Right renal cortex interstitium (tissue), 3 donors: ENCODE measurements around the gene CNTN6. TPM values are rescaled to one million over a fixed set of nuclear protein-coding genes. Genes with fewer than 3 reads are reported as not detected.

Experiments used
- DNase-seq, 3 donors: peaks; one replicate each; pipeline ENCODE4 v3.0.0-alpha.2; 2013; ENCODE audit warnings: low read depth in 3 of 3, low spot score in 2 of 3
- polyA plus RNA-seq, 3 donors: library from polyadenylated mRNA; unstranded; fragments of 120-200 nt; gene quantifications; one replicate each; pipeline ENCODE4 v1.2.1, GENCODE V29; 2013; ENCODE audit not compliant: insufficient read length in 3 of 3

CNTN6 gene
- polyA plus RNA-seq, 3 donors: 2.0 to 2.8 (median 2.1) TPM

- no peak for DNase-seq
These were observed 307.7 kb downstream of the CNTN6 start for GRCh38 chr3:1400571-1400970.

GRCh38 chr3:1404270-1404962 lies 311.6 kb downstream of the CNTN6 start:
- DNase-seq: no peak

GRCh38 chr3:1406250-1406649 lies 313.4 kb downstream of the CNTN6 start:
- no peak for DNase-seq

GRCh38 chr3:1421577-1421976 lies 328.8 kb downstream of the CNTN6 start:
- no peak for DNase-seq

GRCh38 chr3:1423566-1424089 lies 330.8 kb downstream of the CNTN6 start:
- DNase-seq: no peak

GRCh38 chr3:1439395-1439794 lies 346.6 kb downstream of the CNTN6 start:
- DNase-seq: no peak

- no peak for DNase-seq
These were observed 349.4 kb downstream of the CNTN6 start for GRCh38 chr3:1442271-1442670.

GRCh38 chr3:1444195-1444594 lies 351.4 kb downstream of the CNTN6 start:
- DNase-seq: no peak

GRCh38 chr3:1446531-1446930 lies 353.7 kb downstream of the CNTN6 start:
- no peak for DNase-seq

- DNase-seq: no peak
These were observed 354.6 kb downstream of the CNTN6 start for GRCh38 chr3:1447452-1447851.

GRCh38 chr3:1448443-1448842 lies 355.6 kb downstream of the CNTN6 start:
- no peak for DNase-seq
